AG09319 (cell line): ENCODE measurements around the gene MPG.

Experiments used
- DNase-seq: peaks from one replicate; pipeline ENCODE4 v3.0.0-alpha.2; 2010; ENCODE audit warnings: low read depth; ENCODE audit errors: extremely low read depth
- TF ChIP-seq, protein P1 (sequence below): IDR thresholded peaks from 2 replicates; pipeline ENCODE4 v1.5.1; 2011; ENCODE audit warnings: low read depth, mild to moderate bottlenecking, inconsistent platforms, low read length, moderate library complexity

Gene MPG

DNA sequence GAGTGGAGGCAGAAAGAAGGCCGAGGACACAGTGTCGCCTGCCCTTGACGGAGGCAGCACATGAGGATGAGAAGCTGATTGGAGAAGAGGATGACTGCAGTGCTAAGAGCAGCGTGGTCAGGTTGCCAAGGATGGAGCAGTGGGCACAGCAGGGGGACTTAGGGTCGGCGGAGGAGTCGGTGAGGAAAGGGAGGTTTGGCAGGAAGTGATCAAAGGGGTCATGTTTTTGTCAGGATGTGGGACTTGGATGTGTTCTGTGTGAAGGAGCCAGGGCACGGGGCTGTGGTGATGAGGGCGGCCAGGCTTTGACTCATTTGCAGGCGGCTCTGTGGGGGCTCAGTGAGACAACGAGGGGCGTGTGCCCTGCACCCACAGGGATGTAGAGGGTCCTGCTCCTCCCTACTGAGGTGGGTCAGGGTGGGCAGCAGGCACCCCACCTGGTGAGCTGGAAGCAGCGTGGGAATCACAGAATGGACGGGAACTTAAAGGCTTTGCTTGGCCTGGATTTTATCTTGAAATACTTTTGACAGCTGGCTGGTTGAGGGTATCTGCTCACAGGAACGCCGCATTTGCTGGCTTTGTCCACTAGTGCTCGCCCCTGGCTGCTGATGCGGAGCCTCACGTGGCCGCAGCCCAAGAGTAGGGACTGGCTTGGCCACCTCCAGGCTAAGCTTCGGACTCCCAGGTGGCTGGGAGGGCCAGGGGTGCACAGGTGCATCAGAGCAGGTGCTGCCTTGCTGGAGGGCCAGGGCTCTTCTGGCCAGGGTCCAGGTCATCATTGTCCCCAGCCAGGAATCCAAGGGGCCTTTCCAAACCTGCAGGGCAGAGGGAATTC lies 6.0 kb downstream of the MPG start:
- no peak for DNase-seq
- TF ChIP-seq, protein P1, sequence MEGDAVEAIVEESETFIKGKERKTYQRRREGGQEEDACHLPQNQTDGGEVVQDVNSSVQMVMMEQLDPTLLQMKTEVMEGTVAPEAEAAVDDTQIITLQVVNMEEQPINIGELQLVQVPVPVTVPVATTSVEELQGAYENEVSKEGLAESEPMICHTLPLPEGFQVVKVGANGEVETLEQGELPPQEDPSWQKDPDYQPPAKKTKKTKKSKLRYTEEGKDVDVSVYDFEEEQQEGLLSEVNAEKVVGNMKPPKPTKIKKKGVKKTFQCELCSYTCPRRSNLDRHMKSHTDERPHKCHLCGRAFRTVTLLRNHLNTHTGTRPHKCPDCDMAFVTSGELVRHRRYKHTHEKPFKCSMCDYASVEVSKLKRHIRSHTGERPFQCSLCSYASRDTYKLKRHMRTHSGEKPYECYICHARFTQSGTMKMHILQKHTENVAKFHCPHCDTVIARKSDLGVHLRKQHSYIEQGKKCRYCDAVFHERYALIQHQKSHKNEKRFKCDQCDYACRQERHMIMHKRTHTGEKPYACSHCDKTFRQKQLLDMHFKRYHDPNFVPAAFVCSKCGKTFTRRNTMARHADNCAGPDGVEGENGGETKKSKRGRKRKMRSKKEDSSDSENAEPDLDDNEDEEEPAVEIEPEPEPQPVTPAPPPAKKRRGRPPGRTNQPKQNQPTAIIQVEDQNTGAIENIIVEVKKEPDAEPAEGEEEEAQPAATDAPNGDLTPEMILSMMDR, result no peak

DNA sequence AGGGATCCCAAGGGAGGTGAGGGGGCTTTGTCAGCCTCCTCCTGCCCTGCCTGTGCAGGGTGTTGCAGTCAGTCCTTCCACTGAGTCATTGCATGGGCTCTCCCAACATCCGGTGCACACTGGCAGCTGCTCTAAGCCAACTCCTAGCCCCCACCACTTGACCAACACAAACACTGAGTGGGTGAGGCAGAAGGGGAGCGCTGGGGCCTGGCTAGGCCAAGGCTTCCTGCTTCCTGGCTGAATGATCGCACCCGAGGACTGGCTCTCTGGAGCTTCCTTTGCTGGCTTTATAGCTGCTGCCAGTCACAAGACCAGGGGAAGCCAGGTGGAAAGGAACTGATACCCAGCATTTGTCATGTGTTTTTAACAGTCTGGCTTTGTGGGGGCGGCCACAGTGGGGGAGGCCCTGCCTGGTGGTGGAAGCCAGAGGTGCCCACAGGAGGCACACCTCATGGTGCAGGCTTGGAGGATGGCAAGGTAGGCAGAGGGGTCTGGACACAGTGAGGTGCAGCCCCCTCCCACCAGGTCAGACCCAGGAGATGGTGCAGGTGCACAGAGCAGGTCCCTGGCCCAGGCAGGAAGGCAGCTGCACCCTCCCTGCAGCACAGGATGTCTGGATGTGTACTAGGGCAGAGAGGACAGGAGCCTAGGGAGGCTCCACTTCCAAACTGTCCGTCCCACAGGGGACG lies 6.8 kb downstream of the MPG start:
- peak; percentile 71 for DNase-seq
- TF ChIP-seq, protein P1, result no peak

DNA sequence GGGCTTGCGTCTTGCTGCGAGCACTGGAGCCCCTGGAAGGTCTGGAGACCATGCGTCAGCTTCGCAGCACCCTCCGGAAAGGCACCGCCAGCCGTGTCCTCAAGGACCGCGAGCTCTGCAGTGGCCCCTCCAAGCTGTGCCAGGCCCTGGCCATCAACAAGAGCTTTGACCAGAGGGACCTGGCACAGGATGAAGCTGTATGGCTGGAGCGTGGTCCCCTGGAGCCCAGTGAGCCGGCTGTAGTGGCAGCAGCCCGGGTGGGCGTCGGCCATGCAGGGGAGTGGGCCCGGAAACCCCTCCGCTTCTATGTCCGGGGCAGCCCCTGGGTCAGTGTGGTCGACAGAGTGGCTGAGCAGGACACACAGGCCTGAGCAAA lies 7.4 kb downstream of the MPG start:
- TF ChIP-seq, protein P1, result no peak
- no peak for DNase-seq

DNA sequence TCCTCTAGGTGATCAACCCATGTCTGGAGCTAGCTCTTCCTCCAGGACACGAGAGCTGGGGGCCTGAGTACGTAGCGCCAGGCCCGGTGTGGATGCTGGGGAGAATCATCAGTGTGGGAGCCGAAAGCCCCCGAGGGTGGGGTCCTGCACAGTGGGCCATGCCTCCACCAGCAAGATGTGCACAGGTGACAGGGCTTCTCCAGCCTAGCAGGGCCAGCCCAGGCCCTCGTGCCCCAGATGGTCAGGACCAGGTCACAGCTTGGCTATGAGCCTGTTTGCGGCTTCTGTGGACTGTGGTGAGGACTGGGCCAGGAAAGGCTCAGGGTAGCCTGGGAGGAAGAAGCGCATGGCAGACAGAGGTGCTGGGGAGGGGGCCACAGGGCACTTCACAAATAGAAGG lies 7.8 kb downstream of the MPG start:
- TF ChIP-seq, protein P1, result no peak
- no peak for DNase-seq

- no peak for DNase-seq
- TF ChIP-seq, protein P1, result no peak
Measured at GRCh38 chr16:86483-86952, 8.5 kb downstream of the MPG start.

- no peak for DNase-seq
- TF ChIP-seq, protein P1, result no peak
Measured at GRCh38 chr16:88613-89012, 10.6 kb downstream of the MPG start.
